ENCODE results near the gene HHEX. TPM values are rescaled to one million over a fixed set of nuclear protein-coding genes. Genes with fewer than 3 reads are reported as not detected.

Gene HHEX
- total RNA-seq, 1 experiment from 2014 or later = 2.2 TPM

- ChIA-PET CTCF (no interaction called here), POLR2A (ENCODE audit: unreplicated experiment) (no interaction called here)
- Histone ChIP-seq H3K9me3 (ENCODE audit: low read length) (no peaks in the 10 kb centered on the region), H3K9me2 (replicated peaks; ENCODE audit: low read length) (no peaks in the 10 kb centered on the region), H2AFZ (ENCODE audit: low read length) (no peak overlapping the region), H3K4me3 (ENCODE audit: low read length) (no peak overlapping the region), H3K9ac (ENCODE audit: low read length) (no peak overlapping the region), H3K36me3 (ENCODE audit: low read depth, low read length) (no peaks in the 10 kb centered on the region), H4K20me1 (ENCODE audit: low read length) (no peaks in the 10 kb centered on the region), H3K4me2 (ENCODE audit: low read length) (no peak overlapping the region), H3K79me2 (ENCODE audit: low read length) (no peaks in the 10 kb centered on the region), H3K4me1 (ENCODE audit: insufficient read depth, low read length) (no peaks in the 10 kb centered on the region), H3K27ac (ENCODE audit: low read length) (no peak overlapping the region), H3F3A (ENCODE audit: low read length, unreplicated experiment) (no peaks in the 10 kb centered on the region), H3K27me3 (ENCODE audit: low read length) (no peaks in the 10 kb centered on the region)
- DNase-seq = no peak
- no peak for ATAC-seq
- BruUV-seq (replicated peaks) = no TSS peak
- intact Hi-C loops (cut with micrococcal nuclease) = no loop called here
- TF ChIP-seq EZH2 (IDR thresholded peaks at IDR 0.05; ENCODE audit: low read length, unreplicated experiment) = no peak
- no peak for TF ChIP-seq CTCF (conservative IDR thresholded peaks at IDR 0.05; ENCODE audit: low read depth, low read length)
- no peak for TF ChIP-seq EZH2phosphoT487 (IDR thresholded peaks at IDR 0.05; ENCODE audit: borderline replicate concordance, low read length)
Measured at GRCh38 chr10:92719991-92720830, 30.5 kb downstream of the HHEX start.

GRCh38 chr10:92720831-92721165, 31.0 kb downstream of the HHEX start:
- Histone ChIP-seq H3K4me1 (ENCODE audit: insufficient read depth, low read length) (no peaks in the 10 kb centered on the region), H3K4me3 (ENCODE audit: low read length) (no peak overlapping the region), H3K9ac (ENCODE audit: low read length) (no peak overlapping the region), H3K4me2 (ENCODE audit: low read length) (no peak overlapping the region), H3K79me2 (ENCODE audit: low read length) (no peaks in the 10 kb centered on the region), H4K20me1 (ENCODE audit: low read length) (no peaks in the 10 kb centered on the region), H2AFZ (ENCODE audit: low read length) (no peak overlapping the region), H3K9me2 (replicated peaks; ENCODE audit: low read length) (no peaks in the 10 kb centered on the region), H3K36me3 (ENCODE audit: low read depth, low read length) (no peaks in the 10 kb centered on the region), H3K9me3 (ENCODE audit: low read length) (no peaks in the 10 kb centered on the region), H3K27ac (ENCODE audit: low read length) (no peak overlapping the region), H3K27me3 (ENCODE audit: low read length) (no peaks in the 10 kb centered on the region), H3F3A (ENCODE audit: low read length, unreplicated experiment) (no peaks in the 10 kb centered on the region)
- no peak for TF ChIP-seq EZH2phosphoT487 (IDR thresholded peaks at IDR 0.05; ENCODE audit: borderline replicate concordance, low read length)
- no peak for TF ChIP-seq CTCF (conservative IDR thresholded peaks at IDR 0.05; ENCODE audit: low read depth, low read length)
- no peak for TF ChIP-seq EZH2 (IDR thresholded peaks at IDR 0.05; ENCODE audit: low read length, unreplicated experiment)
- no peak for ATAC-seq
- ChIA-PET CTCF (no interaction called here), POLR2A (ENCODE audit: unreplicated experiment) (no interaction called here)
- DNase-seq = no peak
- intact Hi-C loops (cut with micrococcal nuclease) = no loop called here
- BruUV-seq (replicated peaks) = no TSS peak

- POLR2A ChIA-PET (ENCODE audit: unreplicated experiment) = interaction anchor here (0.6 kb wide), 1 partner anchor 300 kb away, joined by 3 read pairs; no protein-coding TSS in a partner anchor
Measured at GRCh38 chr10:92722349-92722748, 32.6 kb downstream of the HHEX start.

More at GRCh38 chr10:92722349-92722748, 32.6 kb downstream of the HHEX start:
- CTCF ChIA-PET = no interaction called here
- Histone ChIP-seq H3K9me3 (ENCODE audit: low read length) (no peaks in the 10 kb centered on the region), H3K27ac (ENCODE audit: low read length) (no peak overlapping the region), H3K36me3 (ENCODE audit: low read depth, low read length) (no peaks in the 10 kb centered on the region), H3K4me3 (ENCODE audit: low read length) (no peak overlapping the region), H3F3A (ENCODE audit: low read length, unreplicated experiment) (no peaks in the 10 kb centered on the region), H3K4me2 (ENCODE audit: low read length) (no peak overlapping the region), H2AFZ (ENCODE audit: low read length) (no peak overlapping the region), H3K27me3 (ENCODE audit: low read length) (no peaks in the 10 kb centered on the region), H3K79me2 (ENCODE audit: low read length) (no peaks in the 10 kb centered on the region), H3K4me1 (ENCODE audit: insufficient read depth, low read length) (no peaks in the 10 kb centered on the region), H3K9me2 (replicated peaks; ENCODE audit: low read length) (no peaks in the 10 kb centered on the region), H3K9ac (ENCODE audit: low read length) (no peak overlapping the region), H4K20me1 (ENCODE audit: low read length) (no peaks in the 10 kb centered on the region)
- DNase-seq (no peak), ATAC-seq (no peak)
- intact Hi-C loops (cut with micrococcal nuclease) = no loop called here
- TF ChIP-seq CTCF (conservative IDR thresholded peaks at IDR 0.05; ENCODE audit: low read depth, low read length) (no peak), EZH2phosphoT487 (IDR thresholded peaks at IDR 0.05; ENCODE audit: borderline replicate concordance, low read length) (no peak), EZH2 (IDR thresholded peaks at IDR 0.05; ENCODE audit: low read length, unreplicated experiment) (no peak)
- no TSS peak for BruUV-seq (replicated peaks)

Measured in PC-3 (cell line).